ENCODE results near the gene EPO. TPM values are rescaled to one million over a fixed set of nuclear protein-coding genes. Genes with fewer than 3 reads are reported as not detected.

EPO gene
- total RNA-seq, 1 experiment from 2014 or later, result 0.44 TPM

DNA sequence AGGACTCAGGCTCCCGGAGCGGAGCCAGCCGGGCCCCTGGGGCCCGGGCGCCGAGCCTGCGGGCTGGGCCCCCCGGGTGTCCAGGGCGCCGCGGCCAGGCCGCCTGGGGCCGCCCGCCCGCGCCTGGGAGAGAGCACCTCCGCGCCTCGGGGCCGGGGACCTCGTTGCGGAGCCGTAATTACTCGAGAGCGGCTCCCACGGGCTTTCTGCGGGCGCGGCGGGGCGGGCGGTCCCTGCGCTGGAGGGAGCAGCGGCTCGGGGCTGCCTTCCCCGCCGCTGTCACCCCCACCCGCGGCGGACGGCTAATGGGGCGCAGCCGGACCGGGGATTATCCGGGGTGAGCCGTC lies 45.2 kb upstream of the EPO start:
- Histone ChIP-seq H4K20me1 (ENCODE audit: insufficient read depth) (peaks cover 30% of the 10 kb centered on the region), H3K9me2 (ENCODE audit: insufficient read depth) (no peaks in the 10 kb centered on the region), H2AFZ (no peak overlapping the region), H3K4me3 (peak overlapping the region; percentile 99; the same call in 1 of the 2 replicates), H3K36me3 (ENCODE audit: low read depth) (peaks cover 13% of the 10 kb centered on the region; the same call in 1 of the 2 replicates), H3F3A (ENCODE audit: insufficient read depth, low read depth) (peaks cover 18% of the 10 kb centered on the region; the same call in 1 of the 2 replicates), H3K79me2 (ENCODE audit: low read depth) (peaks cover 24% of the 10 kb centered on the region), H3K27me3 (ENCODE audit: insufficient read depth, low read depth) (no peaks in the 10 kb centered on the region), H3K4me2 (peak overlapping the region; percentile 81), H3K4me1 (replicated peaks; ENCODE audit: insufficient read depth) (no peaks in the 10 kb centered on the region; the same call in 1 of the 2 replicates), H3K27ac (no peak overlapping the region), H3K9me3 (ENCODE audit: insufficient read depth, low read depth) (no peaks in the 10 kb centered on the region)
- DNase-seq, result no peak
- TF ChIP-seq EZH2 (IDR thresholded peaks at IDR 0.05; ENCODE audit: low read depth), result no peak
- TF ChIP-seq, protein P1, sequence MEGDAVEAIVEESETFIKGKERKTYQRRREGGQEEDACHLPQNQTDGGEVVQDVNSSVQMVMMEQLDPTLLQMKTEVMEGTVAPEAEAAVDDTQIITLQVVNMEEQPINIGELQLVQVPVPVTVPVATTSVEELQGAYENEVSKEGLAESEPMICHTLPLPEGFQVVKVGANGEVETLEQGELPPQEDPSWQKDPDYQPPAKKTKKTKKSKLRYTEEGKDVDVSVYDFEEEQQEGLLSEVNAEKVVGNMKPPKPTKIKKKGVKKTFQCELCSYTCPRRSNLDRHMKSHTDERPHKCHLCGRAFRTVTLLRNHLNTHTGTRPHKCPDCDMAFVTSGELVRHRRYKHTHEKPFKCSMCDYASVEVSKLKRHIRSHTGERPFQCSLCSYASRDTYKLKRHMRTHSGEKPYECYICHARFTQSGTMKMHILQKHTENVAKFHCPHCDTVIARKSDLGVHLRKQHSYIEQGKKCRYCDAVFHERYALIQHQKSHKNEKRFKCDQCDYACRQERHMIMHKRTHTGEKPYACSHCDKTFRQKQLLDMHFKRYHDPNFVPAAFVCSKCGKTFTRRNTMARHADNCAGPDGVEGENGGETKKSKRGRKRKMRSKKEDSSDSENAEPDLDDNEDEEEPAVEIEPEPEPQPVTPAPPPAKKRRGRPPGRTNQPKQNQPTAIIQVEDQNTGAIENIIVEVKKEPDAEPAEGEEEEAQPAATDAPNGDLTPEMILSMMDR (conservative IDR thresholded peaks at IDR 0.05), result no peak
- POLR2A ChIA-PET (ENCODE audit: unreplicated experiment), result no interaction called here
- intact Hi-C loops (cut with micrococcal nuclease; ENCODE audit: unreplicated experiment), result no loop called here
- BruUV-seq (replicated peaks), result no TSS peak
- CTCF ChIA-PET, result interaction anchor here (0.5 to 0.6 kb wide), 2 partner anchors 86 to 446 kb away, joined by 3 to 8 read pairs; no protein-coding TSS in a partner anchor

DNA sequence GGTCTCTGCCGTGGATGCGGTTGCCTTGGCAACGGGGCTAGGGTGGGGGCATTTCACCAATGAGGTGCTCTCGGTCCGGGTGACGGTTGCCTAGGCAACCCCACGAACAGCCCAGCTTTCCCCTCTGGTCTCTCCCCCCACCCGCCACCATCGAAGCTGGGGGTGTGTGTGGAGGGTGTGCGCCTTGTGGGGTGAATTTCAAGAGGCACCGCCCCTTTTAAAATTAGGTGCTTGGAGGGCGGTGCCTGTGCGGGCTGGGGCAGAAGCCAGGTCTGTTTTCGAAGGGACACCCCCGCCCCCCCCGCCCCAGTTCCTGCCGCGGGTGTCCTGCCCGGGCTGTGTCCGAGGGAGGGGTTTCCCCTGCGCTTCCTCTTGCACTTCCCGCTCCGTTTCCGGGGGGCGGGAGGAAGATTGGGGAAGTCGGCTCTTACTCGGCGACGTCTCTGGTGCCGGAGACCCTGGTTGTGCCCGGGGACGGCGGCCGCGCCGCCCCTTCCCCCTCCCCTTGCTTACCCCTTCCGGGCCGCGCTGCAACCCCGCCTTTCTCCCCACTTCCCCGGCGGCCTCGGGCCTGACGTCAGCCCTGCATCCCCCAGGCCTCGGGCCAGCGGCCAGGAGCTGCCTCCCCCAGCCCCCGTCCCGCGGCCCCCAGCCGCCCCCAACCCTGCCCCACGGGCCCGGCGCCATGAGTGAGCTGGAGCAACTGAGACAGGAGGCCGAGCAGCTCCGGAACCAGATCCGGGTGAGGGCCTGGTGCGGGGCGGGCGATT lies 44.5 kb upstream of the EPO start:
- Histone ChIP-seq H3K4me1 (replicated peaks; ENCODE audit: insufficient read depth) (no peaks in the 10 kb centered on the region; the same call in 1 of the 2 replicates), H3K36me3 (ENCODE audit: low read depth) (peaks cover 13% of the 10 kb centered on the region; the same call in 1 of the 2 replicates), H3K9me3 (ENCODE audit: insufficient read depth, low read depth) (no peaks in the 10 kb centered on the region), H3K79me2 (ENCODE audit: low read depth) (peaks cover 24% of the 10 kb centered on the region), H3K9me2 (ENCODE audit: insufficient read depth) (no peaks in the 10 kb centered on the region), H3K4me3 (peak overlapping the region; percentile 99; the same call in 1 of the 2 replicates), H2AFZ (no peak overlapping the region), H3K27me3 (ENCODE audit: insufficient read depth, low read depth) (no peaks in the 10 kb centered on the region), H3K27ac (no peak overlapping the region), H4K20me1 (ENCODE audit: insufficient read depth) (peaks cover 34% of the 10 kb centered on the region), H3F3A (ENCODE audit: insufficient read depth, low read depth) (peaks cover 24% of the 10 kb centered on the region; the same call in 1 of the 2 replicates), H3K4me2 (peak overlapping the region; percentile 81)
- DNase-seq, result peak in 1 of 2 experiments; percentile 51
- BruUV-seq (replicated peaks), result no TSS peak
- CTCF ChIA-PET, result interaction anchor here (0.7 kb wide), 1 partner anchor 114 kb away, joined by 7 read pairs; no protein-coding TSS in a partner anchor
- intact Hi-C loops (cut with micrococcal nuclease; ENCODE audit: unreplicated experiment), result no loop called here
- POLR2A ChIA-PET (ENCODE audit: unreplicated experiment), result interaction anchor here (0.5 kb wide), 1 partner anchor 720 kb away, joined by 8 read pairs; no protein-coding TSS in a partner anchor
- TF ChIP-seq EZH2 (IDR thresholded peaks at IDR 0.05; ENCODE audit: low read depth), result no peak
- TF ChIP-seq, protein P1 (conservative IDR thresholded peaks at IDR 0.05), result no peak

DNA sequence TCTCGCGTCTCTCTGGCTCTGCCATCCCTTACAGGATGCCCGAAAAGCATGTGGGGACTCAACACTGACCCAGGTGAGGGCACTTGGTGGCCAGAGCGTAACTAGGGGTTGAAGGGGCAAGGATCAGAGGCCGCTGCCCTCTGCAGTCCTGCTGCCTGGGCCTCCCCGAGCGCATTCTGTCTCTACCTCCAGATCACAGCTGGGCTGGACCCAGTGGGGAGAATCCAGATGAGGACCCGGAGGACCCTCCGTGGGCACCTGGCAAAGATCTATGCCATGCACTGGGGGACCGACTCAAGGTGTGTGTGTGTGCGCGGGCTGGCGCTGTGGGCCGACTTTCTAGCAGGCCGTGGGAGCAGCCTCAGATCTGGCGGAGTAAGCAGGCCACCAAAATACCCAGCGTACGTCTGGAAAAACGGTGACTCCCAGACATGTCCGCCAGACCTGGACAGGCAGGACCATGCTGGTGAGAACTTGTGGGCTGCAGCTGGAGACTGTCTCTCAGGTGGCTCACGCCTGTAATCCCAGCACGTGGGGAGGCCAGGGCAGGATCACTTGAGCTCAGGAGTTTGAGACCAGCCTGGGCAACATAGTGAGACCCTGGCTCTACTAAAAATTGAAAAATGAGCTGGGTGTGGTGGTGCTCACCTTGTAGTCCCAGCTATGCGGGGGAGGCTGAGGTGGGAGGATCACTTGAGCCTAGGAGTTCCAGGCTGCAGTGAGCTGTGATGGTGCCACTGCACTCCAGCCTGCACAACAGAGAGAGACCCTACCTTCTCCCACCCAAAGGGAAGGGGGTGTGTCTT lies 43.6 kb upstream of the EPO start:
- peaks cover 24% of the 10 kb centered on the region for H3K79me2 ChIP-seq (ENCODE audit: low read depth)
- no peak overlapping the region for H2AFZ ChIP-seq
- peaks cover 21% of the 10 kb centered on the region; the same call in 1 of the 2 replicates for H3F3A ChIP-seq (ENCODE audit: insufficient read depth, low read depth)
- intact Hi-C loops (cut with micrococcal nuclease; ENCODE audit: unreplicated experiment), result no loop called here
- no peak for TF ChIP-seq EZH2 (IDR thresholded peaks at IDR 0.05; ENCODE audit: low read depth)
- TF ChIP-seq, protein P1 (conservative IDR thresholded peaks at IDR 0.05), result no peak
- H3K36me3 ChIP-seq (ENCODE audit: low read depth), result peaks cover 13% of the 10 kb centered on the region; the same call in 1 of the 2 replicates
- ChIA-PET CTCF (interaction anchor here (0.6 to 0.7 kb wide), 2 partner anchors 115 to 198 kb away, joined by 7 to 12 read pairs; partner anchors contain the start of gene SRRT), POLR2A (ENCODE audit: unreplicated experiment) (interaction anchor here (0.6 kb wide), 1 partner anchor 401 kb away, joined by 4 read pairs; no protein-coding TSS in a partner anchor)
- no peaks in the 10 kb centered on the region for H3K9me2 ChIP-seq (ENCODE audit: insufficient read depth)
- H3K4me3 ChIP-seq, result no peak overlapping the region
- H3K9me3 ChIP-seq (ENCODE audit: insufficient read depth, low read depth), result no peaks in the 10 kb centered on the region
- no TSS peak for BruUV-seq (replicated peaks)
- H4K20me1 ChIP-seq (ENCODE audit: insufficient read depth), result peaks cover 38% of the 10 kb centered on the region
- H3K4me1 ChIP-seq (replicated peaks; ENCODE audit: insufficient read depth), result no peaks in the 10 kb centered on the region; the same call in 1 of the 2 replicates
- DNase-seq, result no peak
- no peaks in the 10 kb centered on the region for H3K27me3 ChIP-seq (ENCODE audit: insufficient read depth, low read depth)
- no peak overlapping the region for H3K27ac ChIP-seq
- no peak overlapping the region for H3K4me2 ChIP-seq
